NCI-H1694 treated with DMSO at 0.1 percent for 48 hours (cell line): ENCODE data around the gene AMBRA1.
"Not testable (repeated sequence)": the region's sequence is repeated elsewhere in the genome, so short reads cannot be mapped to it uniquely, and the experiment has no call there.

Source experiments
- DNase-seq: peaks from one replicate; lab custom pipeline; 2025; lab: John Stamatoyannopoulos, UW

Gene AMBRA1

DNA sequence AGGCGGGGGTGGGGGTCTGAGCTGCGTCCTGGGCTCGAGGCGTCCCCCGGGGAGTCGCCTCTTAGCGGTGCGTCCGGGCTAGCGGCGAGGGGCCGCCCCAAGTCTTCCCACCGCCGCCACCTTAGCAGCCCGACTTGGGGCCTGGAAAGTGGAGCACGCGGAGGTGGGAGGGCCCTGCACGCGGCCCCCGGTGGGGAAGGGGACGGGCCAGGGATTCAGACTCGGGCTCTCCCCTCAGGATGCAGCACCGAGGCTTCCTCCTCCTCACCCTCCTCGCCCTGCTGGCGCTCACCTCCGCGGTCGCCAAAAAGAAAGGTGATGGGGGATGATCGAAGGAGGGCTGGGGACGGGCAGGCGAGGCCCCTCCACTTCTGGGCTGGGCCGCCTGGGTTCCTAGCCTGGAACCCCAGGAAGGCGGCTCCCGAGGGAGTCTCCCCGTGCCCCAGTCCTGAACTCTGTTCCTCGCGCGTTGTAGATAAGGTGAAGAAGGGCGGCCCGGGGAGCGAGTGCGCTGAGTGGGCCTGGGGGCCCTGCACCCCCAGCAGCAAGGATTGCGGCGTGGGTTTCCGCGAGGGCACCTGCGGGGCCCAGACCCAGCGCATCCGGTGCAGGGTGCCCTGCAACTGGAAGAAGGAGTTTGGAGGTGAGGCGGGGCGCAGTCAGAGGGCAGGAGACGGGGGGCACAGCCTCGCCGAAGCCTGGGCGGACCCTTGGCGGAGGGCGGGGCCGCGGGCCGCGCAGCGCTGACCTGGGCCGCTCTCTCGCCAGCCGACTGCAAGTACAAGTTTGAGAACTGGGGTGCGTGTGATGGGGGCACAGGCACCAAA, 211.8 kb downstream of the AMBRA1 start:
- no peak for DNase-seq

DNA sequence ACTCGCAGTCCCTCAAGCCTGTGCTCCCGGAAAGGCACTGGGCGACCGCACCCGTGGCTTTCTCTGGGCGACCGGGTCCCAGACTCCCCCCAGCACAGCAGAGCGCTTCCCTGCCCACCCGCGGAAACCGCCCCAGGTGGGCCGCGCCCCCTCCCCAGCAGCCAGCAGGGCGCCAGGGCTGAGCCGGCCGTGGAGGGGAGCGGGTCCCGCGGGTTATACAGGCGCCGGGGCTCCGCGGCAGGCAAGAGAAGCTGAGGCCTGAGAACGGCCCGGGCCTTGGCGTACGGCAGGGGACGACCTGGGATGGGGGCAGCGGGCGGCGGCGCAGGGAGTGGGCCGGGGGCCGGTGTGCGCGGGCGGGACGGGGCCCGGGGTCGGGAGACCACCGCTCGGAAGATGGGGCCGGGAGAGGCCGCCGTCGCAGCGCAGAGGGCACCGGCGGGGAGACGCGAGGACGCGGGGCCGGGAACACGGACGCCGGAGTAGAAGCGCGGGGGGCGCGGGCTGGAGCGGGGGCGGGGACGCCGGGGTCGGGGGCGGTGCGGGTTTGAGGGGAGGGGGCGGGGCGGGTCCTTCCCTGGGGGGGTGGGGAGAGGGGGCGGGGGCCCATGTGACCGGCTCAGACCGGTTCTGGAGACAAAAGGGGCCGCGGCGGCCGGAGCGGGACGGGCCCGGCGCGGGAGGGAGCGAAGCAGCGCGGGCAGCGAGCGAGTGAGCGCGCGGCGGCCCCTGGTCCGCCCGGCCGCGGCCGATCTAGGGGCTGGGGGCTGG, 212.6 kb downstream of the AMBRA1 start, which contains the start of gene MDK:
TSS of gene MDK (plus strand) at position 622 of the 771 bp plus-strand sequence. CDS start 389 bp downstream, outside the sequence.
- no peak for DNase-seq

DNA sequence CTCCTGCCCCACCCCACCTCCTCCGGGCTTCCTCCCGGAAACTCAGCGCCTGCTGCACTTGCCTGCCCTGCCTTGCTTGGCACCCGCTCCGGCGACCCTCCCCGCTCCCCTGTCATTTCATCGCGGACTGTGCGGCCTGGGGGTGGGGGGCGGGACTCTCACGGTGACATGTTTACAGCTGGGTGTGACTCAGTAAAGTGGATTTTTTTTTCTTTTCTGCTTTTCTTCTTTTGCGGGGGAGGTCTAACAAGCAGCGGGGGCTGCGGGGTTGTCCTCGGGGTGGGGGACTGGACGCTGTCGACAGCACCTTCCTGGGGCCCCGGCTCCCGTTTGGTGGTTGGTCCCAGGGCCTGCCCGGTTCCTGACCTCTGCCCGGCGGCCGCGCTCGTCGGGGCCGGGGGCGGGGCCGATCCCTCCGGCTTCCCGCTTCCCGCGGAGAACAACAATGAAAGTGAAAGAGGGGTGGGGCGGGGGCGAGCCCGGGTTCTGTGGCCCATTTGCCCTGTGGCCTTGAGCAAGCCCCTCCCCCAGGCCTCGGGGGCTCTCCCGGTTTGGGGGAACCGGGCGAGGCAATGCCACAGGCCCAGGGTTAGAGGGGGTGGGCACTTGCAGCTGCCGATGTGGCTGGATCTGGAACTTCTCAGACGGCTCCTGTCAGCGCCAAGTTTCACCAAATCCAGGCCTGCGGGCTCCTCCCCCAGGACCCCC, 213.3 kb downstream of the AMBRA1 start:
- DNase-seq, result no peak

DNA sequence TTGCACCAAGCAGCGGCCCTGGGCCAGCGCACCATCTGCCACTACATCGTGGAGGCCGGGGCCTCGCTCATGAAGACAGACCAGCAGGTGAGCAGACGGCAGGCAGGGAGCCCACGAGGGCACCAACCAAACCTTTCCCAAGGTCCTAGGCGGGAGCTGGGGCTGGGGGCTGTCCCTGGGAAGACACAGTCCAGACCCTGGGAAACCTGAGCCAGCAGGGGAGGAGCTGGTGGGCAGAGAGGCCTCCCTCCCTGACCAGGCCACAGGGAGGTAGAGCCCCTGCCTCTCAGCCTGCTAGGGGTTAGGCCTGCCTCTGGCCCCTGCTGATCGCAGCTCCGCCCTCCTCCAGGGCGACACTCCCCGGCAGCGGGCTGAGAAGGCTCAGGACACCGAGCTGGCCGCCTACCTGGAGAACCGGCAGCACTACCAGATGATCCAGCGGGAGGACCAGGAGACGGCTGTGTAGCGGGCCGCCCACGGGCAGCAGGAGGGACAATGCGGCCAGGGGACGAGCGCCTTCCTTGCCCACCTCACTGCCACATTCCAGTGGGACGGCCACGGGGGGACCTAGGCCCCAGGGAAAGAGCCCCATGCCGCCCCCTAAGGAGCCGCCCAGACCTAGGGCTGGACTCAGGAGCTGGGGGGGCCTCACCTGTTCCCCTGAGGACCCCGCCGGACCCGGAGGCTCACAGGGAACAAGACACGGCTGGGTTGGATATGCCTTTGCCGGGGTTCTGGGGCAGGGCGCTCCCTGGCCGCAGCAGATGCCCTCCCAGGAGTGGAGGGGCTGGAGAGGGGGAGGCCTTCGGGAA, 214.1 kb downstream of the AMBRA1 start:
- not testable (repeated sequence) for DNase-seq

DNA sequence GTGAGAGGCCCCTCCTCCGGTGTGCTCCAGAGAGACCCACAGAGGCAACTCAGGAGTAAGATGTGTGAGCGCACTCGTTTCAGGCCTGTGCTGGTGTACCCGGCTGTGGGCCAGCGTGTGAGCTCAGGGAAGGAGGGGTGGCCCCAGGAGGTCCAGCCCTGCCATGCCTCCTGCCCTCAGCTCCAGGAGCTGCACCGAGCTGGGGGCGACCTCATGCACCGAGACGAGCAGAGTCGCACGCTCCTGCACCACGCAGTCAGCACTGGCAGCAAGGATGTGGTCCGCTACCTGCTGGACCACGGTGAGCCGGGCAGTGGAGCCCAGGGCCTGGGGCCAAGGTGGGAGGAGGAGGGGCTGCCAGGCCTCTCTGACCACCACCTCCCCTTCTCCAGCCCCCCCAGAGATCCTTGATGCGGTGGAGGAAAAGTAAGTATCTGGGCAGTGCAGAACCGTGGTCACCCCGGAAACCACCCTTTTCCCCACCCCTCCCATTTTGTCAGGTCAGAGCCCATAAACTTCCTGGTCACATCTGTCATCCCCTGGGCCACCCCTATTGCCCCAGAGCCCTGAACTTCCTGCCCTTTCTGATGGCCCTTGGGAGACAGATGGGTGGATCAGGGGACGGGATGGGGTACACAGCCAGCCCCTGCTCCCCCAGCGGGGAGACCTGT, 214.9 kb downstream of the AMBRA1 start:
- DNase-seq, result no peak

- DNase-seq, result no peak
Measured at GRCh38 chr11:46378296-46378695, 215.5 kb downstream of the AMBRA1 start.

- no peak for DNase-seq
Measured at GRCh38 chr11:46377831-46378230, 216.0 kb downstream of the AMBRA1 start.

DNA sequence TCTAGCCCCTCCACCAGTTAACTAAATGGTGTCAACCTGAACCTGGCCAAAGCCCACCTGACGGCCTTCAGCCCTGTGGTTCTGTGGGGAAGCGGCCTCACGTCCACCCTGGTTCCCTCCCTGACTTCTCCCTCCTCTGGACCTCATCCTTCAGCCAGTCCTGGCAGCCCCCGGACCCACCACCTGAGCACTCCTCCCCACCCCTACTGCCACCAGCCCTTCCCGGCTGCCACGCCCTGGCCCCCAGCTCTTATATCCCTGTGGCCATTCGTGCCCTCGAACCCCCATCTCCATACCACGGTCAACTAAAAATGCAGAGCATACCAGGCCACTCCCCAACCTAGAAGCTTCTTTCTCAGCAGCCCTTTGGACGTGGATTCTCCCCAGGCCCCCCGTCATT, 216.5 kb downstream of the AMBRA1 start:
- no peak for DNase-seq

DNA sequence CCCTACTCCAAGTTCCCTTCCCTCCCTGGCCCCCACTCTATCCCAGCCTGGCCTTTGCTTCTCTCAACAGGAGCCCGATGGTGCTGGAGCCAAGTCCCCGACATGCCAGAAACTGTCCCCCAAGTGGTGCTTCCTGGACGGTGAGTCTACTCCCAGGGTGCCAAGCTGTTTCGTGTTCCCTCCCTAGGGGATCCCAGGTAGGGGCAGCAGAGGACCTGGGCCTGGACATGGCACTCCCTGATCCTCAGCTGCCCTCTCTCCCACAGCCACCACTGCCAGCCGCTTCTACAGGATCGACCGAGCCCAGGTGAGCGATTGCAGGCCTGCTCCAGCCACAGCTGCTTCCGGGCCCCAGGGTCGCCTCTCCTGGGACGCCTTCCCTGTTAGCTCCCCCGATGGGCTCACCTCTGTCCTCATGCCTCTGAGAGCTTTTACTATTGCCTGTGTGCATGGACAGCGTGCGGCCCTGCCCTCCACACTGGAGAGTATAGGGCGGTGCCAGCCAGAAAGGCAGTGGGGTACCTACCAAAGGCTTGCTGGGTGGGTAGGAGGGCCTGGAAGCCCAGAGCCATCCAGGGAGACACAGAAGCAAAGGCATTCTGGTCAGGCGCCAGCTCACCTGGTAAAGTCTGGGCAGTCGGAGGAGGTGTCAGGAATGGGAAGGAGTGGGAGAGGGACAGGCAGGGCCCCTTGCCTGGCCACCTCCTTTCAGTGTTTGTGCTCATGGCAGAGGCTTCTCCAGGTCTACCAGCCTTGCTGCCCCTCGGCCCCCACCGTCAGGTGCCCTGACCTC, 217.4 kb downstream of the AMBRA1 start:
- no peak for DNase-seq

- no peak for DNase-seq
Measured at GRCh38 chr11:46375392-46376101, 218.3 kb downstream of the AMBRA1 start.

GRCh38 chr11:46374815-46375214, 219.0 kb downstream of the AMBRA1 start:
- DNase-seq, result no peak

GRCh38 chr11:46373787-46374740, 219.8 kb downstream of the AMBRA1 start:
- no peak for DNase-seq

- DNase-seq, result not testable (repeated sequence)
Measured at GRCh38 chr11:46372501-46372900, 221.3 kb downstream of the AMBRA1 start.

DNA sequence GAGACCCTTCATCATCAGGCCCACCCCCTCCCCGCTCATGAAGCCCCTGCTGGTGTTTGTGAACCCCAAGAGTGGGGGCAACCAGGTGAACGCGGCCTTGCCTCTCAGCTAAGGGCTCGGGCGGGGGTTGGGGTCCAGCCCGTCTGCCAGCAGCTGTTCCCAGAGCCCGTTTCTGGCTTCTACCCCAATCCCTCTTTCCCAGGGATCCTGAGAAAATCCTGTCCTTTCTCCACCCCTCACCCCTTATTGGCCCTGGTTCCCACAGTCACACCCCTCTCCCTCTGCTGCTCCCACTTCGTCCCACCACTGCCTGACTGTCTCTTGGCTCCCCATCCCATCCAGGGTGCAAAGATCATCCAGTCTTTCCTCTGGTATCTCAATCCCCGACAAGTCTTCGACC, 221.7 kb downstream of the AMBRA1 start:
- no peak for DNase-seq

DNA sequence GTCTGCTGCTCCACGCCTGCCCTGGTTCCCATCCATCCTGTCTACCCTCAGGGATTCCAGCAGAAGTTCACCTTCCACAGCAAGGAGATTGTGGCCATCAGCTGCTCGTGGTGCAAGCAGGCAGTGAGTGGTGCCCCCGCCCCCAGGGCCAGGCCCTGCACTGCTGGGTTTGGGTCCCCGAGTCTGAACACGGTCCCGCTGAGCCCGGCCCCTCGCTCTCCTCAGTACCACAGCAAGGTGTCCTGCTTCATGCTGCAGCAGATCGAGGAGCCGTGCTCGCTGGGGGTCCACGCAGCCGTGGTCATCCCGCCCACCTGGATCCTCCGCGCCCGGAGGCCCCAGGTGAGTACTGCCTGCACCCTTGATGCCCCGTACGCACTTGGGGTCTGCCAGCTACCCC, 222.6 kb downstream of the AMBRA1 start:
- DNase-seq, result not testable (repeated sequence)

DNA sequence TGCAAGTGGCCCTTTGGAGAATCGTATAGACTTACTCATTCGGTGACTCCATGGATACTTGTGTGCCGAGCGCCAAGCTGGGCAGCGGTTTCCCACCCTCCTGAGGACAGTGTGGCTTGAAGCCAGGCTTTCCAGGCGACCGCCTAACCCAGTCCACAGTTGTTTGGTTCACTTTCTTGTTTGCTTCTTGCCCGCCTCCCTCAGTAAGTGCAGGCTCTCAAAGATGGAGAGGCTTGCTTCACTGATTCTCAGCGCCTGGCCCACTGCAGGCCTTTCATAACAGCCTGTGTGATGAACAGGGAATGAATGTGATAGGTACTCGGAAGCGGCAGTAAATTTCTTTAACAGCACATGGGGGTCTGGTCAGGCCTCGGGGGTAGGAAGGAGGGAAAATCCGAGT, 223.6 kb downstream of the AMBRA1 start:
- DNase-seq, result no peak

GRCh38 chr11:46369458-46370152, 224.2 kb downstream of the AMBRA1 start:
- peak; percentile 57 for DNase-seq

- no peak for DNase-seq
Measured at GRCh38 chr11:46367916-46368267, 225.9 kb downstream of the AMBRA1 start.
